Activated T-cell treated with anti-CD3 and anti-CD28 coated beads, Interleukin-2, amount 50 U/mL, for 24 hours (primary cell): Measurements from ENCODE around the gene CPSF7.

Experiments
- DNase-seq: peaks from one replicate; pipeline ENCODE4 v3.0.0-alpha.2; 2020
- H3K27ac Mint-ChIP-seq: 2 replicates; pipeline ENCODE4 v1.8.0; 2020; ENCODE audit warnings: mild to moderate bottlenecking, mixed read lengths
- H3K27me3 Mint-ChIP-seq: 2 replicates; pipeline ENCODE4 v1.8.0; 2020; ENCODE audit warnings: mixed read lengths
- H3K36me3 Mint-ChIP-seq: 2 replicates; pipeline ENCODE4 v1.8.0; 2020; ENCODE audit warnings: low read depth, mixed read lengths
- H3K4me1 Mint-ChIP-seq: 2 replicates; pipeline ENCODE4 v1.8.0; 2020; ENCODE audit warnings: low read depth, mixed read lengths
- H3K4me3 Mint-ChIP-seq: 2 replicates; pipeline ENCODE4 v1.8.0; 2020; ENCODE audit warnings: mild to moderate bottlenecking, moderate library complexity, mixed read lengths
- H3K9me3 Mint-ChIP-seq: 2 replicates; pipeline ENCODE4 v1.8.0; 2020; ENCODE audit warnings: mixed read lengths

Gene CPSF7

GRCh38 chr11:61416941-61417340 lies 12.8 kb downstream of the CPSF7 start:
- peaks cover 98% of the 10 kb centered on the region for H3K36me3 Mint-ChIP-seq
- H3K4me3 Mint-ChIP-seq, result no peak overlapping the region
- no peaks in the 10 kb centered on the region for H3K9me3 Mint-ChIP-seq
- H3K4me1 Mint-ChIP-seq, result peaks cover 55% of the 10 kb centered on the region
- H3K27ac Mint-ChIP-seq, result peak overlapping the region; percentile 85
- H3K27me3 Mint-ChIP-seq, result no peaks in the 10 kb centered on the region
- DNase-seq, result no peak

- Mint-ChIP-seq H3K27ac (peak overlapping the region; percentile 76), H3K36me3 (peaks cover 98% of the 10 kb centered on the region), H3K27me3 (no peaks in the 10 kb centered on the region), H3K4me3 (no peak overlapping the region), H3K9me3 (no peaks in the 10 kb centered on the region), H3K4me1 (peaks cover 46% of the 10 kb centered on the region)
- DNase-seq, result no peak
Observed at GRCh38 chr11:61415381-61415780, 14.4 kb downstream of the CPSF7 start.

GRCh38 chr11:61414547-61414946 lies 15.2 kb downstream of the CPSF7 start:
- H3K9me3 Mint-ChIP-seq, result no peaks in the 10 kb centered on the region
- H3K27ac Mint-ChIP-seq, result peak overlapping the region; percentile 76
- peaks cover 37% of the 10 kb centered on the region for H3K4me1 Mint-ChIP-seq
- H3K36me3 Mint-ChIP-seq, result peaks cover 98% of the 10 kb centered on the region
- no peaks in the 10 kb centered on the region for H3K27me3 Mint-ChIP-seq
- no peak overlapping the region for H3K4me3 Mint-ChIP-seq
- no peak for DNase-seq

- H3K4me1 Mint-ChIP-seq, result peaks cover 28% of the 10 kb centered on the region
- H3K27me3 Mint-ChIP-seq, result no peaks in the 10 kb centered on the region
- no peak for DNase-seq
- H3K9me3 Mint-ChIP-seq, result no peaks in the 10 kb centered on the region
- peaks cover 98% of the 10 kb centered on the region for H3K36me3 Mint-ChIP-seq
- no peak overlapping the region for H3K4me3 Mint-ChIP-seq
- peak overlapping the region; percentile 72 for H3K27ac Mint-ChIP-seq
Observed at GRCh38 chr11:61413496-61413895, 16.3 kb downstream of the CPSF7 start.

- DNase-seq, result no peak
- Mint-ChIP-seq H3K4me1 (peaks cover 14% of the 10 kb centered on the region), H3K36me3 (peaks cover 98% of the 10 kb centered on the region), H3K27ac (peak overlapping the region; percentile 73), H3K4me3 (no peak overlapping the region), H3K9me3 (no peaks in the 10 kb centered on the region), H3K27me3 (no peaks in the 10 kb centered on the region)
Observed at GRCh38 chr11:61411589-61411988, 18.2 kb downstream of the CPSF7 start.

- Mint-ChIP-seq H3K4me1 (peaks cover 2% of the 10 kb centered on the region), H3K27ac (peak overlapping the region; percentile 48), H3K27me3 (no peaks in the 10 kb centered on the region), H3K36me3 (peaks cover 100% of the 10 kb centered on the region), H3K4me3 (no peak overlapping the region), H3K9me3 (no peaks in the 10 kb centered on the region)
- DNase-seq, result no peak
Observed at GRCh38 chr11:61406991-61407728, 22.6 kb downstream of the CPSF7 start.

- Mint-ChIP-seq H3K9me3 (no peaks in the 10 kb centered on the region), H3K27me3 (no peaks in the 10 kb centered on the region), H3K27ac (peak overlapping the region; percentile 37), H3K4me1 (no peaks in the 10 kb centered on the region), H3K36me3 (peaks cover 99% of the 10 kb centered on the region), H3K4me3 (no peak overlapping the region)
- DNase-seq, result no peak
Observed at GRCh38 chr11:61406067-61406466, 23.7 kb downstream of the CPSF7 start.

- Mint-ChIP-seq H3K27ac (peak overlapping the region; percentile 81), H3K36me3 (peaks cover 98% of the 10 kb centered on the region), H3K27me3 (no peaks in the 10 kb centered on the region), H3K4me3 (no peak overlapping the region), H3K4me1 (no peaks in the 10 kb centered on the region), H3K9me3 (no peaks in the 10 kb centered on the region)
- DNase-seq, result no peak
Observed at GRCh38 chr11:61404641-61405040, 25.1 kb downstream of the CPSF7 start.

- DNase-seq, result no peak
- Mint-ChIP-seq H3K27ac (peak overlapping the region; percentile 81), H3K4me1 (no peaks in the 10 kb centered on the region), H3K27me3 (no peaks in the 10 kb centered on the region), H3K4me3 (no peak overlapping the region), H3K9me3 (no peaks in the 10 kb centered on the region), H3K36me3 (peaks cover 95% of the 10 kb centered on the region)
Observed at GRCh38 chr11:61404103-61404502, 25.7 kb downstream of the CPSF7 start.

GRCh38 chr11:61403658-61404057 lies 26.1 kb downstream of the CPSF7 start:
- peak overlapping the region; percentile 81 for H3K27ac Mint-ChIP-seq
- no peak for DNase-seq
- no peaks in the 10 kb centered on the region for H3K9me3 Mint-ChIP-seq
- H3K27me3 Mint-ChIP-seq, result no peaks in the 10 kb centered on the region
- H3K4me1 Mint-ChIP-seq, result no peaks in the 10 kb centered on the region
- no peak overlapping the region for H3K4me3 Mint-ChIP-seq
- peaks cover 95% of the 10 kb centered on the region for H3K36me3 Mint-ChIP-seq

- Mint-ChIP-seq H3K27me3 (no peaks in the 10 kb centered on the region), H3K27ac (peak overlapping the region; percentile 56), H3K9me3 (no peaks in the 10 kb centered on the region), H3K36me3 (peaks cover 86% of the 10 kb centered on the region), H3K4me1 (no peaks in the 10 kb centered on the region), H3K4me3 (no peak overlapping the region)
- no peak for DNase-seq
Observed at GRCh38 chr11:61401573-61401972, 28.2 kb downstream of the CPSF7 start.

GRCh38 chr11:61401173-61401572 lies 28.6 kb downstream of the CPSF7 start:
- Mint-ChIP-seq H3K27me3 (no peaks in the 10 kb centered on the region), H3K9me3 (no peaks in the 10 kb centered on the region), H3K27ac (peak overlapping the region; percentile 24), H3K4me1 (no peaks in the 10 kb centered on the region), H3K4me3 (no peak overlapping the region), H3K36me3 (peaks cover 82% of the 10 kb centered on the region)
- DNase-seq, result no peak

GRCh38 chr11:61392981-61393595 lies 36.7 kb downstream of the CPSF7 start:
- no peak for DNase-seq
- Mint-ChIP-seq H3K27me3 (no peaks in the 10 kb centered on the region), H3K9me3 (no peaks in the 10 kb centered on the region), H3K27ac (peak overlapping the region; percentile 94), H3K4me1 (peaks cover 29% of the 10 kb centered on the region), H3K4me3 (peak overlapping the region; percentile 84), H3K36me3 (peaks cover 36% of the 10 kb centered on the region)

GRCh38 chr11:61390161-61390560 lies 39.6 kb downstream of the CPSF7 start:
- no peak overlapping the region for H3K4me3 Mint-ChIP-seq
- no peaks in the 10 kb centered on the region for H3K27me3 Mint-ChIP-seq
- no peak overlapping the region for H3K27ac Mint-ChIP-seq
- no peaks in the 10 kb centered on the region for H3K9me3 Mint-ChIP-seq
- no peak for DNase-seq
- peaks cover 36% of the 10 kb centered on the region for H3K4me1 Mint-ChIP-seq
- H3K36me3 Mint-ChIP-seq, result peaks cover 19% of the 10 kb centered on the region
